DMS153 treated with DMSO at 0.1 percent for 48 hours (cell line): Measurements from ENCODE around the gene PPP1R13L.
"Not testable (repeated sequence)": the region's sequence is repeated elsewhere in the genome, so short reads cannot be mapped to it uniquely, and the experiment has no call there.

Experiments
- DNase-seq: peaks from one replicate; lab custom pipeline; 2025; ENCODE audit not compliant: unreplicated experiment; lab: John Stamatoyannopoulos, UW

PPP1R13L gene

GRCh38 chr19:45347570-45348366 lies 57.1 kb downstream of the PPP1R13L start:
- no peak for DNase-seq

GRCh38 chr19:45346449-45346848 lies 58.4 kb downstream of the PPP1R13L start:
- no peak for DNase-seq

GRCh38 chr19:45345506-45345860 lies 59.4 kb downstream of the PPP1R13L start:
- DNase-seq = no peak

DNA sequence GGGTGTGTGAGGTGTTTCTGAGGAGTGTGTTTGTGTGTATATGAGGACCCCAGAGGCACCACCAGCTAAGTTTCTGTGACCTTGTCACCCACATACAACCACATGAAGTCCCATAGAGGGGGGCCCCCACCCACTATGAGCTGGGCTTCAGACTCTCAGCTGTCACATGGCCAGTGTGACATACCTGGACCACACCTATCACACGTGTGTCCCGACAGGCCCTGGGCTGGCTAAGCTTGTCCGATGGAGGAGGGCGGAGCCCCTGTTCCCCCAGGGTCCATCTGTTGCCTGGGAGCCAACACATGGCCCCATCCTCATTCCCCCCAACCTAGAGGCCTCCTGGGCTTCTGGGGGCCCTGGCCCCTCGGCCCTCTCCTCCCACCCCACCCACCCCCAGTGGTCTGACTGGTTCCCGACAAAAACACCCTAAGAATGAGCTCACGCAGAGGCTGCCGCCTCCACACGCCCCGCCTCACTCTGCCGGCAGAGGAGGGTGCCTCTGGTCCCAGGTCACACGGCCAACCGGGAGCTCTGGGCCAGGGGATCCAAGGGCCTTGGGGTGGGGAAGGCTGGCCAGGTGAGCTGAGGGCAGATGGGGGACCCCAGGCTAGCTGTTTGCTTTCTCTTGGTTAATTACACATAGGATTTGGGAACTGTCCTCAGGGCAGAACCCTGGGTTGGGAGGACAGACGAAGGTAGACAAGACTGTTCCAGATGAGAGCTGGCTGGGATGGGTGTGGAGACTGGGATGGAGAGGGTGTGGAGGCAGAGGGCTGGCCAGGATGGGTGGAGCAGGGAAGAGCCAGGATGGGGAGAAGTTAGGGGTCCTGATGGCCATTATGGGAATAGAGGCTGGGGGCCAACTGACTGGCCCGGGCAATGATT lies 60.0 kb downstream of the PPP1R13L start:
- DNase-seq = no peak

DNA sequence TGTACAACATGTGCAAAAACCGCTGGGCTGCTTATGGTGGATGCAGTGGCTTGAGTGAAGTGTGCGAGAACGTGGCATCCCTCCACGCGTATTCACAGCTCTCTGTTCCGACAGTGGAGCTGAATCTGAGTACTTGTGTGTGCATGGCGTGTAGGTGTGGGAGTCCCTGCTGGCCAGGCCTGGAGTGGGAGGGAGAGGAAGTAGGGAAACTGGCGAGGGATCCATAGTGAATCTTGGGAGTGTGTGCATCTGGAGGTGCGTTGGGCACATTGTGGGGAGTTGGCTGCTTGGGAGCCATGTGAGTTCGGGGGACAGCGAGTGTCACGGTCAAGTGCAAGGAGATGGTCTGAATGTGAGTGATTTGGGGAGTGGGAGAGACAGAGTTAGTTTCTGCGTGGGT lies 62.0 kb downstream of the PPP1R13L start:
- no peak for DNase-seq

- no peak for DNase-seq
These were observed 63.9 kb downstream of the PPP1R13L start for GRCh38 chr19:45340899-45341453.

DNA sequence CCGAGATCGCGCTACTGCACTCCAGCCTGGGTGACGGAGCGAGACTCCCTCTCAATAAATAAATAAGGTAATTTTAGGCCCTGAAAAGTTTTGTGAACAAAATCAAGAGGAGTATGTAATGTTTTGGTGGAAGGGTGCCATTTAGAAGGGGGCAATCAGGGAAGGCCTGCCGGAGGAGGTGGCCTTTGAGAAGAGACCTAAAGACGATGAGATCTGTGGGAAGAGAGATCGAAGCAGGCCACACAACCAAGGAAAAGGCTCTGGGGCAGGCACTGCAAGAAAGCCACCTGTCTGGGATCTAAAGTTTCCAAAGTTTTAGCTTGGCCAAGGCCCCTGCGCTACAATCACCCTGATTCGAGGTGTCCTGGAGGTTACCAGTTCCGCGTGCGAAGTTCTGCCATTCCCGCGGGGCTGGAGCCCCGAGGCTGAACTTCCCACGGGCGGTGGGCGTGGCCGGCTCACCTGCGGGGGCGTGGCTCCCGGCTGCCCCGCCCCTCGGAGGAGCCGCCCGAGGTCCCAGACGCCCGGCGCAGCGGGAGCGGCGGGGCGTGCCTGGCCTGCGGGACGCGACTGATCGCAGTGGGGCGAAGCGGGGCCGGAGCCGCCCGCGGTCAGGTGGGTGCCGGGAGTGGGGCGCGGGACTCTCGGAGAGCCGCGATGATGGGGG lies 64.5 kb downstream of the PPP1R13L start, which contains the start of gene KLC3:
Gene KLC3, plus strand, starts transcription at position 519 of the 667 bp plus-strand sequence. CDS start 4,792 bp downstream, outside the sequence.
- peak; percentile 10 for DNase-seq

DNA sequence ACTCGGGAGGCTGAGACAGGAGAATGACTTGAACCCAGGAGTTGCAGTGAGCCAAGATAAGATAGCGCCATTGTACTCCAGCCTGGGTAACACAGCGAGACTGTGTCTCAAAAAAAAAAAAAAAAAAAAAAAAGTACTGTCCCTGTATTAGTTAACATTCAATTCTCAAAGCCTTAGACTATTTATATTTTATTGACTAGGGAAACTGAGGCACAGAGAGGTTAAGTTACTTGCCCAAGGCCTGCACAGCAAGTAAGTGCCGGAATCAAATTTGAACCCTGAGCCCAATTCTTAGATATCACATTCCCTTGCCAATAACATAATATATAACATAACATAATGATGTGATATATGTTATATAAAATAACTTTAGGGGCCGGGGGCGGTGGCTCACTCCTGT lies 65.2 kb downstream of the PPP1R13L start:
- no peak for DNase-seq

GRCh38 chr19:45336696-45337251 lies 68.1 kb downstream of the PPP1R13L start:
- no peak for DNase-seq

GRCh38 chr19:45334881-45335280 lies 70.0 kb downstream of the PPP1R13L start:
- not testable (repeated sequence) for DNase-seq

- DNase-seq = no peak
These were observed 71.1 kb downstream of the PPP1R13L start for GRCh38 chr19:45333609-45334303.

DNA sequence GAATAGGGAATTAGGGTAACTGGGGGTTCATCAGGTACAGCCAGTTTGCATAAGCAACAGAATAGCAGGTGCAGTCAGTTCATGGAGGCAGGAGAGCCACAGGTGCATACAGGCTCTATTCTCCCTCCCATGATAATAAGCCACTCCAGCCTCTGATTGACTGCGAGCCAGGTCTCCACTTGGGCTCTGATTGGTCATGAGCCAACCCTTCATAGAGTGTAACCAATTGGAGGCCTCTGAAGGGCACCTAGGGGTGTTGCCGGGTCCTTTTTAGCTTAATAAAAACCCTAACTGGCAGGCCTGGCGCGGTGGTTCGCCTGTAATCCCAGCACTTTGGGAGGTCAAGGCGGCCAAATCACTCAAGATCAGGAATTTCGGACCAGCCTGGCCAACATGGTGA lies 73.5 kb downstream of the PPP1R13L start:
- DNase-seq = peak; percentile 89
